Measurements from ENCODE around the gene SLC2A9.

The SLC2A9 gene

DNA sequence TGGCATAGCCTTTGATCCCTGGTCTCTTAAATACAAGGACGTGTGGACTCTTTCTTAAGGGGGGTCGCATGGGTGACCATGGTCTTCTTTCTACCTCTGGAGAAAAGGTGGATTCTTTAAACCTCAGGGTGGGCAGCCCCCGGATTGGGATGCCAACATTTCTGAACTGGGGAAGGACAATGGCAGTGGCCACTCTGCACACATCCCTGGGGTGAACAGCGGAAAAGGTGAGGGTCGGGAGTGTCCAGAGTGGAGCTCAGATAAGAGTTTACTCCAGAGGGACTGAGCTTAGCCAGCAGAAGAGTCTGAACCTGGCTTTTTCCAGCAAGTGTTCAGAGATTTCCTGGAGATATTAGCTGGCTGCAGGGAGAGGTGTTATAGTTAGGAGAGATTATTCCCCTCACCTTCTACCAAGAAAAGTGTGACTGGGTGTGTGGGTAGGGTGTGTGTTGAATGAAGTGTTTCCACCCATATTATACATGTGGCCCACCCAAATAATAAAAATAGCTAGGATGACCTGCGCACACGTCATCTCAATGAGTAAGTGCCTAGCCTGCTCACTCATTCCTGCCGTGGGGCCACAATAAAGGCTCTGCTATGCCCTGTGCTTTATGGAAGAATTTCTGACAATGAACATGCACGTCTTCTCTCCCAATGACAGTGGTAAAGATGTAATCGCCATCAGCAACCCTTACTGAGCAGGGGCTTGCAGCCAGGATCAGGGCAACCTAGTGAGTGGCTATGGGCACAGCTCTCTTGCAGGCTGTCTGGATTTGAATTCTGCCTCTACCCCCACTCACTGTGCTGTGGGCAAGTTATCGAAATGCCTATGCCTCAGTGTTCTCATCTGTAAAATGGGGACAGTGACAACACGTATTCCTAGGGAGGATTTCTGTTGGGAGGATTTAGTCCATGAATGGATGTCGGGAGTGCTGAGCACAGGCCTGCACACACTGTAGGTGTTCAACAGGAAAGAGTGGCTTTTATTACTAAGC is 76.6 kb downstream of the SLC2A9 start:
- Mint-ChIP-seq H3K27me3 (peaks cover 9 to 24% of the 10 kb centered on the region in 2 donors), H3K9me3 (no peaks in the 10 kb centered on the region), H3K4me3 (no peak overlapping the region), H3K27ac (no peak overlapping the region), H3K4me1 (ENCODE audit: low read depth in 2 of 2) (no peaks in the 10 kb centered on the region), H3K36me3 (ENCODE audit: insufficient read depth) (no peaks in the 10 kb centered on the region)
- ATAC-seq (replicated peaks): no peak
- DNase-seq: no peak

DNA sequence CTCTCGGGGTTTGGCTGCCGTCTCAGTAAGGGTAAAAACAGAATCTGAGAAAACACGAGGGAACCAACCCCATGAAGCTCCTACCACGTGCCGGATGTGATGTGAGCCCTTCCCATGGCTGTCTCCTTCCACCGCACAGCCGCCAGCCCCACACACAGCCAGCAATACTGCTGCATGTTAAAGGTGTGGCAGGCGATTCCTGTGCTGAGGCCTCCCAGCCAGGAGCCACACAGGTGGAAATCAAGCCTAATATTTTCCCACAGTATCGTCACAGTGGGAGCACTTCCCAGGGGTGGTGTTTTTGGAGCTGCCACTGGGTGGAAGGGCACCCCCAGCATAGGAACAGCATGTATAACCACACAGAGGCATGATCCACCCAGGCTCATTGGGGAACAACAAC is 77.5 kb downstream of the SLC2A9 start:
- no peak for DNase-seq
- no peaks in the 10 kb centered on the region for H3K4me1 Mint-ChIP-seq (ENCODE audit: low read depth in 2 of 2)
- H3K9me3 Mint-ChIP-seq: no peaks in the 10 kb centered on the region
- no peaks in the 10 kb centered on the region for H3K36me3 Mint-ChIP-seq (ENCODE audit: insufficient read depth)
- no peak overlapping the region for H3K4me3 Mint-ChIP-seq
- H3K27me3 Mint-ChIP-seq: peaks cover 4 to 14% of the 10 kb centered on the region in 2 donors
- no peak overlapping the region for H3K27ac Mint-ChIP-seq
- no peak for ATAC-seq (replicated peaks)

DNA sequence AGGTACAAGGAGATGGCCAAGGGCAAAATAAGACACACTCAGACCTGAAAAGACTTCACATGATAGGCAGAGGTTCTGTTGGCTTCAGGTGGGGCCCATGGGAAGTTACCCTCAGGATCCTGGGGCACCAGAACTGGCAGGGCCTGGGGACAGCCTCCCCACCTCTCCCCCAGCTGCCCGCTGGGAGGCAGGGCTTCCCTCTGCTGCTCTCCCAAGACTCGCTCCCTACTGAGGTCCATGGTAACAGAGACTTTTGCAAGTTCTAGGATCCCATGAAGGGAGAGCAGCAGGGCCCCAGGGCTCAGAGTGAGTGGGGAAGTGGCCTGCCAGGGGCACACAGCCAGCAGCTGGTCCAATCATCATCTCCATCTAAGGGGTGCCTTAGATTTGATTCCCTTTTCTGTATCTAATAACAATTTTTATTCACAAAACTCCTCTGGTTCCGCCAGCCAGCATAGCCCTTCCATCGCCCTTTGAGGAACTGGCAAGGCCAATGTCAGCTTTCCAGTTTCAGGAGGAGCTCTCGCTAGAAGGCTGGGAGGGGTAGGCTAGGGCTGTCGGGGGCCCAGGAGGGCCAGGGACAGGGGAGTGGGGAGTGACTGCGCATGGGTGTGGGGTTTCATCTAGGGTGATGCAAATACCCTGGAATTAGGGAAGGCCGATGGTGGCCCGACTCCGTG is 78.2 kb downstream of the SLC2A9 start:
- DNase-seq (no peak), ATAC-seq (replicated peaks) (no peak)
- Mint-ChIP-seq H3K27me3 (peaks cover 0 to 7% of the 10 kb centered on the region in 2 donors), H3K4me3 (no peak overlapping the region), H3K4me1 (ENCODE audit: low read depth in 2 of 2) (no peaks in the 10 kb centered on the region), H3K36me3 (ENCODE audit: insufficient read depth) (no peaks in the 10 kb centered on the region), H3K9me3 (no peaks in the 10 kb centered on the region), H3K27ac (no peak overlapping the region)

DNA sequence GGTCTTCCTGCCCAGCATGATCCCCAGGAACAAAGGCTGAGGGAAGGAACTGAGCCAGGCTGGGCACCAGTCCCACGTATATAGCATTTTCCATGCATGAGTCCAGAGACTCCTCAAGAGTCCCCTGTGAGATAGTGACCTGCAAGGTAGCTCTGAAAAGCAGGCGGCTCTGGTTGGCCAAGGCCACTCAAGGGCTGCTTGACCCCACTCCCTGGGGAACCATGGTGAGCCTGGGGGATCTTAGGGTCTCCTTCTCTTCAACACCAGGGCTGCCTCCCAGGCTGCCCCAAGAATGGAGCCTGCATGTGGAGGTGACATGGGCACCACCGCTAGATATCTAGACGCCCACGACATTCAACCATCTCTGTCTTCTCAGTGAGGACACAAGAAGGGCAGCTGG is 79.2 kb downstream of the SLC2A9 start:
- Mint-ChIP-seq H3K27me3 (peaks cover 0 to 7% of the 10 kb centered on the region in 2 donors), H3K4me1 (ENCODE audit: low read depth in 2 of 2) (no peaks in the 10 kb centered on the region), H3K27ac (no peak overlapping the region), H3K9me3 (no peaks in the 10 kb centered on the region), H3K4me3 (no peak overlapping the region), H3K36me3 (ENCODE audit: insufficient read depth) (no peaks in the 10 kb centered on the region)
- no peak for DNase-seq
- no peak for ATAC-seq (replicated peaks)

DNA sequence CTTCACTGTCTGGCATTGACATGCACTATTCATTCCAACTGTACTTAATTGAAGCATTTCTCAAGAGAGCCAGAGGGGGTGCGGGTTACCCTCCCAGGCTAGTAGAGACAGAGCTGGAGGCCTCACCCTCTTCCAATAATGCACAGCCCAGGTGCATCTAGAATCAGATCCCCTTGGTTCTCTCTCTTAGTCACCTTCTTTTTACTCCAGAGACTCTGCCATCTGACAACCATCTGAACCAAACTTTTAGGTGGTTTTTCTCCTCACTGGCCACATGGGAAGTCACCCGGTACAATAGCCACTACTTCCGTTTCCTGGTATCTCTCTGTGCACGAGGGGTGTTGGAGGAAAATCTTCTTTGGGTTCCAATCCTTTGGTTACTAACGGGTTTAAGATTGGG is 81.3 kb downstream of the SLC2A9 start:
- DNase-seq (no peak), ATAC-seq (replicated peaks) (no peak)
- no peaks in the 10 kb centered on the region for H3K4me1 Mint-ChIP-seq (ENCODE audit: low read depth in 2 of 2)
- H3K9me3 Mint-ChIP-seq: no peaks in the 10 kb centered on the region
- peaks cover 0 to 7% of the 10 kb centered on the region in 2 donors for H3K27me3 Mint-ChIP-seq
- H3K36me3 Mint-ChIP-seq (ENCODE audit: insufficient read depth): no peaks in the 10 kb centered on the region
- H3K4me3 Mint-ChIP-seq: no peak overlapping the region
- no peak overlapping the region for H3K27ac Mint-ChIP-seq

DNA sequence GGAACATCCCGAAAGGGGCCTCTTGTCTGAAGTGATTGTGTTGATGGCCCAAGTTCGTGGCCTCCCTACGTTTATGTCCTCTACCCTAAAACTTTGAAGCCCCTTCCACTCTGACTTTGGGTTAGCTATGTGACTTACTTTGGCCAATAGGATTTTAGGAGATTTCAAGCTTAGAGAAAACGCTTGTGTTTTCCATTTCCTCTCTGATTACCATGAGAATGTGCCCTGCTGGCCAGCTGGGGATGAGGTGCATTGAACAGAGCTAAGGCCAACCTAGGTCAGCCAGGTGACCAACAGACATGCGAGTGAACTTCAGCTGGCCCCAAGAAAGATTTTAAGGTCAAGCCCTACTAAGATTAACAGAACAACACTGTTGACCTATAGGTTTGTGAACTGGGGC is 82.4 kb downstream of the SLC2A9 start:
- no peaks in the 10 kb centered on the region for H3K4me1 Mint-ChIP-seq (ENCODE audit: low read depth in 2 of 2)
- H3K9me3 Mint-ChIP-seq: no peaks in the 10 kb centered on the region
- no peak for DNase-seq
- ATAC-seq (replicated peaks): no peak
- no peak overlapping the region for H3K4me3 Mint-ChIP-seq
- H3K36me3 Mint-ChIP-seq (ENCODE audit: insufficient read depth): no peaks in the 10 kb centered on the region
- H3K27ac Mint-ChIP-seq: no peak overlapping the region
- H3K27me3 Mint-ChIP-seq: peaks cover 0 to 7% of the 10 kb centered on the region in 2 donors

DNA sequence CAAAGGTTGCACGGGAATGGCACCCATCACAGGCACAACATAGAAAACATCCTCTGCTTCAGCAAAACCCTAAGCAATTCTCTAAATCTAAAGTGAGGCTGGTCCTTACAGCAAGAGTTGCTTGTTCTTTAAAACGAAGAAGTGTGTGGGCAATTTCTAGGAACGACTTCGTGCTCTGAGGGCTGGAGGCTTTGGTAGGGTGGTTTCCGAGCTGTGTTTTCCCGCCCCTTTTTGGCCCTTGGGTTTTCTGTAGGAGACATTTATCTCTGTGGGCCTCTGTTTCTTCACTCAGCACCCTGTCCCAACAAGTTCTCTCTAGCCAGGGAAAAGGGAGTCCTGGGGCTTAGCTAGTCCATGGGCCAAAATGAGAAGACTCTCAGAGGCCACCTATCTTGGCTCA is 84.2 kb downstream of the SLC2A9 start:
- Mint-ChIP-seq H3K27me3 (peaks cover 0 to 7% of the 10 kb centered on the region in 2 donors), H3K9me3 (no peaks in the 10 kb centered on the region), H3K27ac (no peak overlapping the region), H3K4me1 (ENCODE audit: low read depth in 2 of 2) (no peaks in the 10 kb centered on the region), H3K36me3 (ENCODE audit: insufficient read depth) (no peaks in the 10 kb centered on the region), H3K4me3 (no peak overlapping the region)
- ATAC-seq (replicated peaks): no peak
- no peak for DNase-seq

DNA sequence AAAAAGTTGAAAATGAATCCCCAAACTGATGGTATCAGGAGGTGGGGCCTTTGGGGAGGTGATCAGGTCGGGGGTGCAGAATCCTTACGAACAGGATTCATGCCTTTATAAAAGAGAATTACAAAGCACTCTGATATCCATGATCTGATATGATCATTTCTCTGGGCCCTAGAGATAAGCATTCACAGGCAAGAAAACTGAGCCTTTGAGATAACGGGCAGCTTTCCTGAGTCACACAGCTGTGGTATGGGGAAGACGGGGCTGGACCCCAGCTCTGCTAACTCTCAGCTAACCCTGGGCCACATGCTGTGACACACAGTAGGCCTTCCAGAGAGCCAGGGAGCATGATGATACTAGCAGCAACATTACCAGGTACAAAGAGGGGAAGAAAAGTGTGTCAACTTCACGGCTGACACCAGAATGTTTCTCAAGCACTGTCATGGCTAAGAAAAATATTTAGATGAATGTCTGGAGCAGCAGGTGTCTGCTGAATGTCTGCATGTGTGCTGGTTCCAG is 85.1 kb downstream of the SLC2A9 start:
- no peaks in the 10 kb centered on the region for H3K36me3 Mint-ChIP-seq (ENCODE audit: insufficient read depth)
- no peak overlapping the region for H3K4me3 Mint-ChIP-seq
- H3K4me1 Mint-ChIP-seq (ENCODE audit: low read depth in 2 of 2): no peaks in the 10 kb centered on the region
- H3K27me3 Mint-ChIP-seq: peaks cover 0 to under 1% of the 10 kb centered on the region in 2 donors
- no peaks in the 10 kb centered on the region for H3K9me3 Mint-ChIP-seq
- DNase-seq: no peak
- H3K27ac Mint-ChIP-seq: no peak overlapping the region
- ATAC-seq (replicated peaks): no peak

DNA sequence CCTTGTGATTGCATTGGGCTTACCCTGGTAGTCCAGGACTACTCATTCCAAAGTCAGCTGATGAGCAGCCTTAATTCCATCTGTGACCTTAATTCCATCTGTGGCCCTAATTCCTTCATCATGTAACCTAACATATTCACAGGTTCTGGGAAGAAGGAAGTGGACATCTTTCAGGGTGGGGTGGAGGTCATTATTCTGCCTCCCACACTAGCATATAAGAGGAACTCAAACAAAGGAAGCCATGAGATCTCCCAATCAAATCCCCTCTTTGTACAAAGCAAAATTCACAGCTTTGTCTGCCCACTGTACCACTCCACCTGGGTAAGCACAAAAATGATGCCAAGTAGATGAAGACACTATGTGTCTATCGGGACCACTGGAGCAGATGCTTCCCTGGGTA is 87.3 kb downstream of the SLC2A9 start:
- DNase-seq (no peak), ATAC-seq (replicated peaks) (no peak)
- Mint-ChIP-seq H3K4me3 (no peak overlapping the region), H3K27ac (no peak overlapping the region), H3K36me3 (ENCODE audit: insufficient read depth) (no peaks in the 10 kb centered on the region), H3K4me1 (ENCODE audit: low read depth in 2 of 2) (no peaks in the 10 kb centered on the region), H3K27me3 (peaks cover 11 to 21% of the 10 kb centered on the region in 2 donors), H3K9me3 (no peaks in the 10 kb centered on the region)

DNA sequence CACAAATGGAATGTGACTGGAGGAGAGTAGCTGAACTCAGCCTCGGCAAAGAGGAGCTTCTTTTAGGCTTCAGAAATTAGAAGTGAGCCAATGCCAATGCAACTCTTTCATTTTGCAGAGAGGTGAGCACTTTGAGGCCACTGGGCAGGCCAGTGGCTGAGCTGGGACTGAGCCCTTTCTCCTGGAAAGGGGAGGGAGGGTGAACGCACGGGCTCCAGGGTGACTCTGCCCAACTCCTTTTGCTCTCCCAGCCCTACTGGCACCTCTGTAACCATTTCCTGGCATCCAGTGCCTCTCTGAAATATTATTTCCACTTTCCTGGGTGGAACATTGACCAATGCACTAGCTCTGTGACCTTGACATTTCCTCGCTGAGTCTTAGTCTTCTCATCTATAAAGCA is 88.1 kb downstream of the SLC2A9 start:
- no peak for ATAC-seq (replicated peaks)
- Mint-ChIP-seq H3K4me3 (no peak overlapping the region), H3K36me3 (ENCODE audit: insufficient read depth) (no peaks in the 10 kb centered on the region), H3K27me3 (peaks cover 11 to 21% of the 10 kb centered on the region in 2 donors), H3K9me3 (no peaks in the 10 kb centered on the region), H3K4me1 (ENCODE audit: low read depth in 2 of 2) (no peaks in the 10 kb centered on the region), H3K27ac (no peak overlapping the region)
- no peak for DNase-seq

DNA sequence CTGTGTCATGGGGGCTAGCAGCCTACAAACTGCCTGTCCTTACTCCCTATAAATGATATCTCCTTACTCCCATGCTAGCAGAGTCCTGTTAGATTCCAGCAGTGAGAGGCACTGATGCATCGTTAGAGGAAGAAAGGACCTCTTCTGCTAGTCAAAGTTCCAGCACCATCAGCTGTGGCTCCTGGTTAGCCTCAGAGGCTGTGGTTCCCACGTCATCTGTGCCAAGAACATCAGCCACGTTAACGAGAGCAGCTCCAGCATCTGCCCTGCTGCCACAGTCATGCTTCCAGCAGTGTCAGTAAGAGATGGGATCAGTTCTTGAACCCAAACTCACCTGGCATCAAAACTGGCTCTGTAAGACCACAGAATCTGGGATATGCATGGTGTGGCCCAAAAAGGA is 88.5 kb downstream of the SLC2A9 start:
- Mint-ChIP-seq H3K27me3 (peaks cover 11 to 21% of the 10 kb centered on the region in 2 donors), H3K4me3 (no peak overlapping the region), H3K4me1 (ENCODE audit: low read depth in 2 of 2) (no peaks in the 10 kb centered on the region), H3K27ac (no peak overlapping the region), H3K9me3 (no peaks in the 10 kb centered on the region), H3K36me3 (ENCODE audit: insufficient read depth) (no peaks in the 10 kb centered on the region)
- DNase-seq: no peak
- ATAC-seq (replicated peaks): no peak

DNA sequence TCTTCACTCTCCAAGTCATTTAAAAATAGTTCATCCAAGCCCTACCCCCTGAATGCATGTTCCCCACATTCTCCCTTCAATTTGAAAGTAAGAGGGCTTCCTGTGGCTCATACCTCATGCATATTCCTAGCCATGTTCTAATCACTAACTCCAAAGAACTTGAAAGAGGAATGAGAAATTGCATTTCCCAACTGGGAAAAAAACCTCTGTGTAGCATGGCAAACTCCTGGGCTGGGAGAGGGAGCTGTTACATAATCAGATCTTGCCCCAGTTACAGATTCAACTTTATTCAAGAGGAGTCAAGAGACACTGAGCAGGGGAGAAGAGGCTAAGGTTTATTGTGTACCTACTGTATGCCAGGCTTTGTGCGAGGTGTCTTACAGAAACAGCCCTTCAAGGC is 90.2 kb downstream of the SLC2A9 start:
- no peak for ATAC-seq (replicated peaks)
- DNase-seq: no peak
- H3K27ac Mint-ChIP-seq: no peak overlapping the region
- H3K27me3 Mint-ChIP-seq: peaks cover 11 to 29% of the 10 kb centered on the region in 2 donors
- no peaks in the 10 kb centered on the region for H3K9me3 Mint-ChIP-seq
- no peaks in the 10 kb centered on the region for H3K4me1 Mint-ChIP-seq (ENCODE audit: low read depth in 2 of 2)
- no peak overlapping the region for H3K4me3 Mint-ChIP-seq
- H3K36me3 Mint-ChIP-seq (ENCODE audit: insufficient read depth): no peaks in the 10 kb centered on the region

DNA sequence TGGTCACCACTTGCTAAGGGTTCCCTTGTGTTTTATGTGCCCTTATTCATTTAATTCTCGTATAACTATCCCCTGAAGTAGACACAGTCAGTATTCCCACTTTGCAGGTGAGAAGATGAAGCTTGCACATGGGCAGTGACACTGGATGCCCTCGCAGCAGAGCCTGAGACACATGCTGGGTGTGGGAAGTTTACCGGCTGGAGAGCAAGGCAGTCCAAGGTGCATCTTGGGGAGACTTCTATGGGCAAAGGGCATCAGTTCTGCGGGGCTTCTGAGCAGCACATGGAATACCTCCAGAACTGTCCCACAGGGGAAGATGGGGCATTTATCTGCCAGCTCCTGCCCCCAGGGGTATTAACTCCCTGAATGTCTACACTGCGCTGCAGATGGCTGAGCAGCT is 92.2 kb downstream of the SLC2A9 start:
- no peak for ATAC-seq (replicated peaks)
- H3K4me3 Mint-ChIP-seq: no peak overlapping the region

More for the DNA sequence above, 92.2 kb downstream of the SLC2A9 start:
- no peaks in the 10 kb centered on the region for H3K36me3 Mint-ChIP-seq (ENCODE audit: insufficient read depth)
- peaks cover 15 to 41% of the 10 kb centered on the region in 2 donors for H3K27me3 Mint-ChIP-seq
- H3K27ac Mint-ChIP-seq: no peak overlapping the region
- H3K9me3 Mint-ChIP-seq: no peaks in the 10 kb centered on the region
- no peaks in the 10 kb centered on the region for H3K4me1 Mint-ChIP-seq (ENCODE audit: low read depth in 2 of 2)
- no peak for DNase-seq
